GM18861 (cell line): ENCODE data around the gene RASA3.

ENCODE experiments used
- ATAC-seq: cut with Tn5 transposase; IDR thresholded peaks from one replicate; pipeline ENCODE4 v1.9.1; 2021; ENCODE audit not compliant: unreplicated experiment

Gene RASA3

DNA sequence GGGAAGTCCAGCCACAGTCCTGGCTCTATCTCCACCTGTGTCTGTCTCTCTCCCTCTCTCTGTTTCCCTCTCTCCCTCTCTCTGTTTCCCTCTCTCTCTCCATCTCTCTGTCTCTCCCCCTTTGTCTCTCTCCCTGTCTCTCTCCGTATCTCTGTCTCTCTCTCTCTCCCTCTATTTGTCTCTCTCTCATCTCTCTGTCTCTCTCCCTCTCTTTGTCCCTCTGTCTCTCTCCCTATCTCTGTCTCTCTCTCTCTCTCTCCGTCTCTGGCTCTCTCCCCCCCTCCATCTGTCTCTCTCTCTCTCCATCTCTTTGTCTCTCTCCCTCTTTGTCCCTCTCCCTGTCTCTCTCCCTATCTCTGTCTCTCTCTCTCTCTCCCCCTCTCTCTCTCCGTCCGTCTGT is 119.1 kb downstream of the RASA3 start:
- ATAC-seq: no peak

DNA sequence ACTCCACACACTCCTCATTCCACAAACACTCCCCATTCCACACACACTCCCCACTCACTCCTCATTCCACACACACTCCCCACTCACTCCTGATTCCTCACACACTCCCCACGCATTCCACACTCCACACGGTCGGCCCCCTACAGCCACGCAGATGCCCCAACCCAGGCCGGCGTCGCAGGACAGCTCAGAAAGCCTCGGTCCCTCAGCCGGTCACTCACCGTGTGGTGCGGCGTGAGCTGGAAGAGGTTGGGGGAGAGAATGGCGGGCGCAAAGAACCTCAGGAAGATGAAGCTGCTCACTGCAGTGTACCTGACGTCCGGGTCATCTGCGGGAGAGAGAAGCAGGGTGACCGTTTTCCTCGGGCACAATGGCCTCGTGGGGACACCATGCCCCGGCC is 119.5 kb downstream of the RASA3 start:
- ATAC-seq: no peak

DNA sequence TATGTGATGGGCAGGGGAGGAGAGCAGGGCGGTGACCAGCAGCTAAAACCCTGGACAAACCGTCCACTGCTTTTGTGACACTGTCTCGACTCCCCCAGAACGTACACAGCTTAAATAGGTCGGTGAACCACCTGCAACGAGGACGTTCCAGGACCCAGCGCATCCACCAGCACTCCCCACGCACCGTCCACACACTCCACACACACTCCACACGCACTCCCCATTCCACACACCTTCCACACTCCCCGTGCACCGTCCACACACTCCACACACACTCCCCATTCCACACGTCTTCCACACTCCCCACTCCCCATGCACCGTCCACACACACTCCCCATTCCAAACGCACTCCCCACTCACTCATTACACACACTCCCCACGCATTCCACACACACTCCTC is 120.3 kb downstream of the RASA3 start:
- no peak for ATAC-seq

DNA sequence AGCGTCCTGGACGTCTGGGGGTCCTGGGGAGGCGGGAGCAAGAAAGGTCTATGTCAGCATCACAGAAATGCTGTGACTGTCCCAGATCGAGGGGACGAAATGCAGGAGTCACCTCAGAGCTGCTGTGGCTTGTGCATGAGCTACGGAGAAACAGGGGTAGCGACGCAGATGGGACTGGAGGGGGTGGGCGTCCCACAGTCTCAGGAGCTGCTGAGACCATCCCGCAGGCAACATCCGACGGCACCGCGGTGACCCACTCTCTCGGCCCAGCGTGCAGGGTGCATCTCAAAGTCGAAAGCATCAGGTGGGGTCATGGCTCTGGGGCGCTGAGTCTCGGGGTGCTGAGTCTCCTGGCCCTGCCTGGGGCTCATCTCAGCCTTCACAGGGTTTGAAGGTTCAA is 121.2 kb downstream of the RASA3 start:
- ATAC-seq: no peak

DNA sequence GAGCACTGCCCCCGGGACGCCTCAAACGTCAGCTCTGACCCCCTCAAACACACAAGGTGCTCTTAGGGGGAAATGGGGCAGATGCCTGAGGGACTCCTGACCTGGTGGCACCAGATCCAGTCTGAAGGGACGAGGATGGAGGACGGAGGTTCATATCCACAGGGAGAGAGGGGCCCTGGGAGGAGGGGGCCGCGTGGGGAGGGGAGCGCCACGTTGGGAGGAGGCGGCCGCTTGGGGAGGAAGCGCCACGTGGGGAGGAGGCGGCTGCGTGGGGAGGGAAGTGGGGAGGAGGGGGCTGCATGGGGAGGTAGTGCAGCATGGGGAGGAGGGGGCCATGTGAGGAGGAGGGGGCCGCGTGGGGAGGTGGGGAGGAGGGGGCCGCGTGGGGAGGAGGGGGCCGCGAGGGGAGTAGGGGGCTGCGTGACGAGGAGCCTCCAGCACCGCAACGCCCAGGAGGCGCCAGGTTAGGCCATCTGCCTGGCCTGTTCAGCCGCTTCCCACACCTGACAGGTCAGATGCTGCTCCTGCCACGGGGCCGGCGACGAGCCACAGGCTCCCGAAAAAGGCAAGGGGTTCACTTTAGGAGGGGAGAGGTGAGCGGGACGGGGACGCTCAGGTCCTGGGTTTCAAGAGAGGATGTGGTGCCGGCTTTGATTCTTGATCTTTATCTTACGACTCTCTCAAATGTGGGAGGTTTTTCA is 121.9 kb downstream of the RASA3 start:
- no peak for ATAC-seq

DNA sequence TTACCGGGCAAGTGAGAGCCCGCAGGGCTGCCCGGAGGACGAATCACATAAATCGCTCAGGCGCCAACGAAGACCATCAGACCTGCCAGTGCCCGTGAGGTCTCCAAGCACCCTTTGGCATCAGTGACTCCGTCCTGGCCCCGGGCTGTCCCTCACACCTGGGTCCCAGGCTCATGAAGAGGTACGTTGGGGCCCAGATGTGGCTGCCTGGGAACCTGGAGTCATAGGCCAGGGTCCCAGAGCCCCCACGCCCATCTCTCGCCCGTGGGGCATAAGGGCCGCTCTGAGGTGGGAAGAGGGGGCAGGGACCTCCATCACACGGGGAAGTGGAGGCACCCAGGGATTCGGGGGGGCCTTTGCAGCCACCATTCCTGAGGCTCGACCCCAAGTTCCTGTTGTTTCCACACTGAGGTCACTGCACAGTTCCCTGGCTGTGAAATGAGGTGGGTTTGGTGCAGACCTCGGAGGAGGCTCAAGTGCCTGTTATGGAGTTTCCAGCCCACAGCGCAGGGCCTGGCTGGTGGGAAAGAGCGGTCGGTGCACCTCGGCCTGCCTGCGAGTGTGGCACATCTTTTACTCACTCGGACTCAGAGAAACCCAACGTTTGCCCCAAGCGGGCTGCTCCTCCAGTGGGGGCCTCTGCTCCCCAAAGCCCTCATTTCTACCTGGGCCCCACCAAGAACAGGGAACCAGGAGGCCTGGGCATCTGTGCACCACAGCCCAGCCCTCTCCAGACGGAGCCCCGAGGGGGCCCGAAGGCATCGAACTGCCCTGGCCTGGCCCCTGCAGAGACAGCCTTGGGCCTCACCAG is 122.6 kb downstream of the RASA3 start:
- no peak for ATAC-seq

DNA sequence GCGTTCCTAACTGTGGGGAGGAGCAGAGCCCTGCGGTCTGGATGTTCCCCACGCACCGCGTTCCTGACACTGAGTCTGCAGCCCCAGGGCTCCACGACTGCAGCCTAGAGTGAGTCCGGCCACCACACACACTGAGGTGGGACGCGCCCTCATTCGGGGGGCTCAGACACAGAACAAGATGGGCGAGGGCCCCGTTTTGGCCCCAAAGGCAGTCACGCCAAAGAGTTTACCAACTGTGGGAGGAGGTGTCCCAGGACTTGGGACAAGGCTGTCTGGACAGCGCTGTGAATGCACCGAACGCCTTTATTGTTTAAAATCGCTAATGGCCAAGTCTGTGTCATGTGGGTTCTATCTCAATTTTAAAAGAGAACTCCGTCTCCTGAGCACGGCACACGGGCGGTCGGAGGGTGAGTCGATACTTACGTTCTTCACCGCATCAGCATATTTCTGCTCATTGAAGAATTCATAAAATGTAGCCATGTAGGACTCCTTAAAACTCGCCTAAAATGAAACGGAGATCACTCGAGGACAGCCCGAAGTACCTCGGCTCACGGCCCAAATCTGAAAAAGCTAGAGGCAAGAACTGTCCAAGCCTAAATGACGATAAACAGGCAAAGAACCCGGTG is 123.3 kb downstream of the RASA3 start:
- ATAC-seq: no peak

DNA sequence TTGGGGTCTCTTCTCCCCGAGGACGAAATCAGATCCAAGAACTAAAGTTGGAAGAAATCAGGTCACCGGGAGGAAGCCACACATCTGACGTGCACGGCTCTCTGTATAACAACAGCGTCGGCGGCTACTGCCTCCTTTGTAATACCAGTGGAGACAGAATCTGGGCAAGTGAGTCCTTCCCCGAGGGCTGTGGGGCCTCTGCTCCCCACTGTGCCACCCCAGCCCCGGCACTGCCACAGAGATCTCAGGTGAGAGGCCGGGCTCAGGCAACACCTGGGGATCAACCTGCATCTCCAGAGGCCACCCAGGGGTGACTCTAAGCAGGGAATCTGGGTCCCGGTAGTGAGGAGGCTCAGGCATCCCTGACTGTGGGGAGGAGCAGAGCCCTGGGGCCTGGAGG is 124.9 kb downstream of the RASA3 start:
- ATAC-seq: no peak

DNA sequence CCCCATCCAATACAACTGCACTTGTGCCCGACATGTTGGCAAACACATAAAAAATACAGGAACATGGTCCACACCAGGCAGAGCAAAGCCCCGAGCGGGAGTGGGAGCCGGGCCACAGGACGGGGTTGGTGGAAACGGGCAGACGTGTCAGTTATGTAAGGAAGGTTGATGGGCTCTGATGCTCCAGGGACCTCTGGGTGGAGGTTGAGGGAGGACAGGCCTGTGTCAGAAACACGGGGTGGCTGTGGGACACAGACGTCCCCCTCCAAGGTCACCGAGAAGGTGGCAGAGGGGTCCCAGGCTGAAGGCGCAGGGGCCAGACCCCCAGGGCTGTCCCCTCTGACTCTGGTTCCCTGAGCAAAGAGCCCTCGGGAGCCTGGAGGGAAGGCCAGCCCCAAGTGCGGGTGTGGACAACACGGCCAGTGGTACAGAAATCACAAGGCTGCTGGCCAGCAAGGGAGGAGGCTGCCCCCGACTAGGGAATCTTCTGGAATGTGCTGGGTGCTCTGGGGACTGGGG is 127.2 kb downstream of the RASA3 start:
- ATAC-seq: no peak

DNA sequence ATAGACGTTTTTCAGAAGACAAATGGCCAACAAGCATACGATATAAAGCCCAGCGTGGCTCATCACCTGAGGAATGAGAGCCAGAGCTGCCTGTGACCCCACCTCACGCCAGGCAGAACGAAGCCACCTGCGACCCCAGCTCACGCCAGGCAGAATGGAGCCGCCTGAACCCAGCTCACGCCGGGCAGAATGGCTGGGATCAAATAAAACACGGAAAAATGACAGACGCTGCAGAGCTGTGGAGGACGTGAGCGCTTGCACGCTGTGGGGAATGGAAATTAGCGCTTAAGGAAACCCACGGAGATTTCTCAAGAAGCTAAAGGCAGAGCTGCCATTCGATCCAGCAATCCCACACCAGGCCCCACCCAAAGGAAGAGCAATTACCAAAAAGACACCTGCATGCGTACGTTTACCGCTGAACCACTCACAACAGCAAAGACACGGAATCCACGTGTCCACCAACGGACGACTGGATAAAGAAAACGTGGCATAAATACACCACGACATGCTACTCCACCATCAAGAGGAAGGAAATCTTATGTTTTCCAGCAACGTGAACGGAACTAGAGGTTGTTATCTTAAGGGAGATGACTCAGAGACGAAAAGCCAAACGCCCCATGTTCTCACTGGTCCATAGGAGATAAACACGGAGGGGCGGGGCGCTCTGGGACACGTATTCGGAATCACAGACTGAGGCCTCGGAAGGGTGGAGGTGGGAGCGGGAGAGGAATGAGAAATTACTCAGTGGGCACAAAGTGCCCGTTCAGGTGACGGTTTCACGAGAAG is 127.8 kb downstream of the RASA3 start:
- no peak for ATAC-seq

DNA sequence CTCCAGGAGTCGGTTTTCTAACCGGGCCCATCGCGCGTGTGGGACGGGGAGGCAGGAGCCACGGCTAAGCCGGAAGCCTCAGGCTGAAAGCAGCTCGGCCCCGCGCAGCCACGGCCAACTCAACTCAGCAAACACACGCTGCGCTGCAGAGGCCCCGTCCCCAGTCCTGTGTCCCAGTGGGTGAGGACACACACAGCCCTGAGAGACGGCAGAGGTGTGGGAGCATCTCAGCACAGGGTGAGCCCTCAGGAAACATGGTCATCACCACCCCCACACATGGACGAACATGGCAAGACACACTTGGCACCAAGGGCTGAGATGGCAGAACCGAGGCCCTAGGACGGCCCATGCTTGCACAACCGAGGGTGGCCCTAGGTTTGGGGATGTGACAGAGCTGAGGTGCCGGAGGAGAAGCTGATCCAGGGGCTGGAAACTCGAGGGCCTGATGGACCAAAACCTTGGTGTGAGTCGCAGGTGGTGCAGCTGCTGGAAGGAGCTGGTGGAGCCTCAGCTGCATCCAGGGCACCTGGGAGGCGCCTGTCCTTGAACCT is 129.6 kb downstream of the RASA3 start:
- no peak for ATAC-seq

DNA sequence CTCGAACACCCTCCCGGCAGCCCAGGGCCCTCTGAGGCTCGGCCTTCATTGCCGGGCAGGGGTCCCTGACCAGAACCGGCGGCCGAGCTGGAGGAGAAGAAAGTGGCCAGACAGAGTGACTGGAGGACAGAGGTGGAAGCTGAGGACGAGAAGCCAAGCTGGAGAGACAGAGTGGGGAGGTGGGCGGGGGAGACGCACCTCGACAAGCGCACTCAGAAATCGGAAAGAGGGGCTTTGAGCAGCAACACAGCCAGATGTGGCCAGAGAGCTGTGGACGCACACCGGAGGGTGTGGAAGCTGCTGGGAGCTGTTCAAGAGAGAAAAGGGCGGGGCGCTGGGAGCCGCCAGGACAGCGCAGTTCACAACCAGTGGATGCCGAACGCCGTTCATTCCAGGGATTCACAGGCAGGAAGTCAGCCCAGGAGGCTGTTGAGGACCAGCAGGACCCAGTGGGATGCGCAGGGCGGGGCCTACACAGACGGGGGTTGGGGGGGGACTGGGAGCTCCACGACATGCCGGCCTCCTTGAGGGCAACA is 130.3 kb downstream of the RASA3 start:
- ATAC-seq: no peak

DNA sequence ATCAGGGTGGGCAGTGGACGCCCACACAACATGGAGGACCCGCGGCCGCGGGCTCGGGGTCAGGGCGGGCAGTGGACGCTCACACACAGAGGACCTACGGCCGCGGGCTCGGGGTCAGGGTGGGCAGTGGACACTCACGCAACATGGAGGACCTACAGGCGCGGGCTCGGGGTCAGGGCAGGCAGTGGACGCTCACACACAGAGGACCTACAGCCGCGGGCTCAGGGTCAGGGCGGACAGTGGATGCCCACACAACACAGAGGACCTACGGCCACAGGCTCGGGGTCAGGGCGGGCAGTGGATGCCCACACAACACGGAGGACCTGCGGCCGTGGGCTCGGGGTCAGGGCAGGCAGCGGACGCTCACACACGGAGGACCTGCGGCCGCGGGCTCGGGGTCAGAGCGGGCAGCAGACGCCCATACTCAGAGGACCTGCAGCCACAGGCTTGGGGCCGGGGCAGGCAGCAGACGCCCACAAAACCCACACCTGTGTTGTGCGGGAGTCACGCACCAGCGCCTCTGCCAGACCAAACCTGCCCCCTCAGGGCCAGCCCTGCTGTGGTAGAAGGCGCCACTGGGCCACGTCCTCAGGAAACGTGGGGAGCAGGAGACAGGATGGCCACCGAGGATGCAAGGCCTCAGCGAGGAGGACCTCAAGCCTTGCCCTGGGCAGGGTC is 131.0 kb downstream of the RASA3 start:
- ATAC-seq: no peak

DNA sequence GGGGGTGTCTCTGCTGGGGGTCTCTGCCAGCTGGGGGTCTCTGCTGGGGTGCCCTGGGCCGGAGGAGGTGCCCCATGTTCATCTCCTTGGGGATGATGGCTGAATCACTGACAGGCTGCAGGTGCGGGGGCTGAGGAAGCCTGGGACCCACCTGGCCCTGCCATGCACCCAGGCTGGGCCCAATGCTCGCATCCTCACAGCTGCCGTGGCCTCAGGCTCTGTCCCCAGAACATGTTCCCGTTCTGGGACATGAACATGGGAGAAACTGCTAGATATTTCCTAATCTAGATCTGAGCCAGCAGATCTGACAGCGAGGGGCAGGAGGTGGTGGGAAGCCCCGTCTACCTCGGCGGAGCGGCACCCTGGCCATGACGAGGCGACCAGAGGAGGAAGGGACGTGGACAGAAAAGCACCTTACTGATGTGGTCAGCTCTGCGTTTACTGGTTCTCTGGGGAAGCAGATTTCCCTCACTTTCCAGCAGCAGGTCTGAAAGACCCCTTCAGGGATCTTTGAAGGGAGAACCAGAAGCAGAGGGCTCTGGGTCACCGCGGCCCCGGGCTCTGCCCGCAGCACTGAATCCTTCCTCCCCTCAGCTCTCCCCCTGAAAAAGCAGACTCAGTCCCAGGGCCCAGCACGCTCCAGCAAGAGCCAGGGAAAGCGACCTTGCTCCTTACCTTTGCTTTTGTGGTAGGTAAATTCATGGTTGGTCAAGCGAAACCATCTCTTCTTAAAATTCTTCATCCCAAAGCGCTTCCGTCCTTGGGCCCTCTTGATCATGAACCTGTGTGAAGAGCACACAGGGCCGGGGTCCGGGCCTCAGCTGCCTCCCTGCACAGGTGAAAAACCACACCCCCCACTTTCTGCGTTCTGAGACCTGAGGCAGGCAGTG is 132.0 kb downstream of the RASA3 start:
- ATAC-seq: no peak

DNA sequence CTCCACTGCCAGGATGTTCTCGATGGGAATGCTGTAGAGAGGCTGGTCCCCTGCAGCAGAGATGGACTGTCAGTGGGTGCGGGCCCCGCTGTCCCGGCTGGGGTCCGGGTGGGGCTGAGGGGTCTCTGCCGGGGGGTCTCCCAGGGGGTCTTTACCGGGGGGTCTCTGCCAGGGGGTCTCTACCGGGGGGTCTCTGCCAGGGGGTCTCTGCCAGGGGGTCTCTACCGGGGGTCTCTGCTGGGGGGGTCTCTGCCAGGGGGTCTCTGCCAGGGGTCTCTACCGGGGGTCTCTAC is 132.9 kb downstream of the RASA3 start:
- no peak for ATAC-seq

DNA sequence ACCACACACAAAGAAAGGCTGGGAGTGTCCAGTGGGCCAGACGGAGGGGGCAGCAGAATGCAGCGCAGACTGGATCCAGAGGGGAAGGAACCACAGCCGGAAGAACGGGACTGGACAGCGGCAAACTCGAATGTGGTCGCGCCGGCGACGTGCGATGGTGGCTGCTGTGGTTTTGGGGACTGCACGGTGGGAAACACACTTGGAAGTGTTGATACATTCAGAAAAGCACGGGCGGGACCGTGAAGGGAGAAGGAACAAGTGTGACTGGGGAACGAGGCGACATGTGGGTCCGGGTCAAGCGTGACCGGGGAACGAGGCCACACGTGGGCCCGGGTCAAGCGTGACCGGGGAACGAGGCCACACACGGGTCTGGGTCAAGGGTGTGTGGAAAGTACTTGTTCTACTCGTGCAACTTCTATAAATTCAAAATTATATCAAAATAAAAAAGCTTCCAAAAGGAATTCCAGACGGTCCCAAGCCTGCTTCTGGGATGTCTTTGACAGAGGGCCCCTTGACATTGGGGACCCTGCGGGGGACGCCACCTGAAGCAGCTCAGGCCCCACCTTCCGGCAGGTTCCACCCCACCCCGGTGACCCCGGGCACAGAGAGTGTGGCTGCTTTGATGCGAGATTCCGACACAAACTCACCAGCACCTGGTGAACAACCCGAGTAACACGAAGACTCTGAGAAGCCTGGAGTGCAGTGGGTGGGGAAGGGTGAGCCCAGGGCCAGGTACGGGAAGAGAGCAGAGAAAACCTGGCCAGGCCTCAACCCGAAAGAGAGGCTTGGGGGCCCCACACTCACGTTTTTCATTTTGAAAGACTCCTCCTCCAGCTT is 133.4 kb downstream of the RASA3 start:
- ATAC-seq: no peak

DNA sequence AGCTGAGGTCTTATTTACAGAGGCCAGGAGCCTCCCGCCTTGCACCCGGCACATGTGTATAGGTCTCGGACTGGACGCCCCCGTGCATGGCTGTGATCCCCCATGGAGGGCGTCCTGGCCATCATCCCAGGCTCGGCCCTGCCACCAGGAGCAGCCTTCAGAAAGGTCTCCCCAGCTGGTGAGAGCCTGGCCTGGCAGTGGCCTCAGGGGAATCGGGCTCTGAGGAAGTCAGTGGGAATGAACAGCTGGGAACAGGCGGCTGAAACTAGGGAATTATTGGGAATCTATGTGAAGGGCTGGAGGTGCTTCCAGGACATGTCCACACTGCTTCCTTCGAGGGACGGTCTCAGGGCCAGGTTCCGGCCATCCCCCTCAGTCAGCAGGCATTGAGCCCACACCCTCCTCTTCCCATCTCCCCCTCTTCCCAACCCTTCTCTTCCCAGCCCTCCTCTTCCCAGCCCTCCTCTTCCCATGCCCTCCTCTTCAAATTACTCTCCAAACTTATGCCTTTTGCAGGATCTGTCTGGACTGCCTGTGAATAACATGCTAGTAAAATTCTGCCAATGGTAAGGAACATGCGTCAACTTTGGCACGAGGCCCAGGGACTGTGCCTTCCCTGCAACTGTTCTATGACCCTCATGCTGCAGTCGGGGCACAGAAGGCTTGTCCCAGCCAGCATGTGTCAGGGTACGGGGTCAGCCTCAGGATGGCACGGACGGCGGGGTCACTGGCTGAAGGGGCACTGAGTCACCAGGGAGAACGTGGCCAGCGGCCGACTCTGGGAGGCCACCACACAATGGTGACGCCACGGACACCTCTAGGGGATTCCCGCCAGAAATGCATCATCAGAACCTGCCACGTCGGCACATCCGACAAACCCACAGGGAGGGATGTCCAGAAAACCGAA is 134.3 kb downstream of the RASA3 start:
- ATAC-seq: no peak
